Measurements from ENCODE around the gene TLN1.

TLN1 gene

DNA sequence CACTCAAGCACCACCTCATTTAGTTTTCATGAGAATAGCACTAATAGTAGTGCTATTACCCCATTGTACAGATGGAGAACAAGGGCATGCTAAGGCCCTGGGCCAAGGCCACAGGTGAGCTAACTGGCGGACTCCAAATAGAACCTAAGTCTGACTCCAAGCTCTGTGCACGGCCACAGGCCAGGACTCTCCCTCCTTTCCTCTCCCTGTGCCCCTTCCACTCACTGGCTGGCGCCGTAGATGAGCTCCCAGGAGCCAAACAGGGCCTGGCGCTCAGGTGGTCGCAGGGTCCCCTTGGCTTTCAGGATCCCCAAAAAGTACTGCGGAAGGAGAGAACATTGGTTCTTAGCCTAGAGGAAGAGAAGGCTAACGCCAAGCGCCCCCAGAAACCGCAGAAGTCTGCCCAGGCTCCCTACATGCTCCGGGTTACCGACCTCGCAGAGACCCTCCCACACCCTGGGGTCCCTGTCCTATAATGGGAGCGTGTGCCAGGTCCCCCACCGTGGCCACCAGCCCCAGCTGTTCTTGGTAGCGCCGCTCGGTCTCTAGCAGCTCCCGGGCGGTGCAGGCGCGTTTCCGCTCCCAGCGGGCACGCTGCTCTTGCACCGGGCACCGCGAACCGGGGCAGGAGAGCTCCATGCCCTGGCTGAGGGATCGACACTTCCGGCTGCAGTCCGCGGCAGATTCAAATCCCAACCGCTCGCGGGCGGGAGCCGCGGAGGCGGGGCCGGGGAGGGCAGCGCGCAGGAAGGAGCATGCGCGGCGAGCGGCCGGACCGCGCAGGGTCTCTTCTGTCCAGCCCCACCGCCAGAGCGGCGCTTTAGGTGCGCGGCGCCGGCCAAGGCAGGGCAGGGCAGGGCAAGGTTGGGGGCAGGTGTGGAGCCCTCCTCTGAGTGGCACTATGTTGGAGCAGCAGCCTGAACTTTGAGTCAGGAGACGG, 67.2 kb downstream of the TLN1 start, which contains the start of gene ARHGEF39:
ARHGEF39 (minus strand) TSS at position 665 of the 940 bp plus-strand sequence; CDS start at position 639, 26 bp downstream.
- DNase-seq (ENCODE audit: low spot score): peak; percentile 56

DNA sequence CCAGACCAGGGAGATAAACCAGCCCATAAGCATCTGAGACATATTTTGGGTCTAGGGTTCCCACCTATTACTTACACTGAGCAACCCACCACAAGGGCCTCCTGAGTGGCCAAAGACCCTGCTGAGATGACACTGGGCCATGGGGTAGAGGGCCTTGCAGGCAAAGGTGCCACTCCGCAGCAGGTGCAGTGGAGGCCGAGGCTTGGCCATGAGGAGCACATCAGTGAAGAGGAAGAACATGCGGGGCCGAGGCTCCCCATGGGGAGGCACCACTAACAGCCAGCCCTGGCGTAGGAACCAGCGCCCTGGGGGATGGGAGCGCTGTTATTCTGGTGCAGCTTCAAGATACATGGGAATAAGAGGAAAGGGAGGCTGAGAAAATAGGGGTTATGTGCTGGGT, 69.6 kb downstream of the TLN1 start:
- no peak for DNase-seq (ENCODE audit: low spot score)

DNA sequence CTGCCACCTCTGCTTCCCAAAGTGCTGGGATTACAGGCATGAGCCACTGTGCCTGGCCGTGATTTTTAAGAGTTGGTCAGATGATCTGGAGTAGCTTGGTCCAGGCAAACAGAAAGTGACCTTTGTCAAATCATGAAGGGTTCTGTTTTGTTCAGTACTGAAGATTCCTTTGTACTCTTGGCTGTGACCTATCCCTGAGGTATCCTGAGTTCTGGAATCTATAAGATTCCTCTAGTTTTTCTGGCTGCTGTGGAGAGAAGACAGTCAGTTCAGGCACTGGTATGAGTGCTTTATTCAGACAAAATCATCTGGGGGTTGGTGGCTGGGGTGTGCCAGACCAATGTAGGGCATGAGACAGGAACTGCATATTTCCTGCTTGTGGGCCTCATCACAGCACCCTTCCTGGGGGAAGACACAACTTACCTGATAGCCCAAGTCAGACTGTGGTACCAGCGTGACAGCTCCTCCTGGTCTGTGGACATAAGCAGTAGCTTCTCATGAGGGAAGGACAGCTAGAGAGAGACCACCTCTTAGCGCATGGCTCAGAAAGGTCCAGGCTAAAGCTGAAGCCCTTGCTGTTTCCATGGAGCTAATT, 70.1 kb downstream of the TLN1 start:
- peak; percentile 60 for DNase-seq (ENCODE audit: low spot score)

DNA sequence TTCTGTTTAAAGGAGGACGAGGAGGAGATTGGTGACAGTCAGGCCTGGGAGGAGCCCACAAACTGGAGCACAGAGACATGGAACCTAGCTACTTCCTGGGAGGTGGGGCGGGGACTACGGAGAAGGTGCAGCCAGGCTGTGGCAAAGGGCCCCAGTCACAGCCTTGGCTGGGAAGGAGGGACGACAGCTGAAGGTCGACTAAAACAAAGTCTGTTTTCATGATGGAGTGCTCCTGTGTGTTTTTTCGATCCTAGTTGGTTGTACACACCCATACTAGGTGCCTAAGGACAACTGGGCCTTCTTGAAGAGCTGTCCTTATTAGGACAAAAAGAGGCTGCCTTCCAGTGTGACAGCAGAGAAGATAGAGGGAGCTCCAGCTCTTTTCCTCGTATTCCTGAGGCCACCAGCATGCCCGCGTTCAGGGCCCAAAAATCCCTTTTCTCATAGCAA, 71.0 kb downstream of the TLN1 start:
- no peak for DNase-seq (ENCODE audit: low spot score)

DNA sequence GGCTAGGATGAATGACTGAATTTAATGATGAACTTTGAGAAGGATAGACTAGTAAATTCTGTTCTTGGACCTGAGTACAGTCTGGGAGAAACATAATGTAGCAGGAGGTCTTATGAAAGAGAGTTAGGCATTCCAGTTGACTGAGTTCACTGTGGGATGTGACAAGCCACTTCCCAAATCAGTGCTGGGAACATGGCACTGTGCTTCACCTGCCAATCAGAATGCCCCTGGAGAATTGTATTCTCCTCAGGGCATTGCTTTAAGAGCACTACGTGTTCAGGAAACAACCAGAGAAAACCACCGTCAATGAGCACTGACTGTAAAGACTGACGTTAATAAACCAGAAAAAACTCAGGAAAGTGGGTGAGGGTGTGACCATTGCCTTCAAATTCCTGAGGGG, 72.7 kb downstream of the TLN1 start:
- no peak for DNase-seq (ENCODE audit: low spot score)

DNA sequence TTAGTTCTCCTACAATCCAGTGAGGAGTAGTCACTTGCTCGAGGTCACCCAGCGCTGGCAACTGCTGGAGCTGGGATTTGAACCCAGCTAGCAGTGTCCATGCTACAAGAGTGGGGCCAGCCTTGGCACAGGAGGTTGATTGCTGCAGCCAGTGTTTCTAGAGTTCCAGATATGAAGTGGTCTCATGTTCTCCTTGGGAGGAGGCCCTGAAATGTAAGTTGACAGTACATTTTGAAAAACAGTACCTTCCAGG, 73.1 kb downstream of the TLN1 start:
- DNase-seq (ENCODE audit: low spot score): no peak

DNA sequence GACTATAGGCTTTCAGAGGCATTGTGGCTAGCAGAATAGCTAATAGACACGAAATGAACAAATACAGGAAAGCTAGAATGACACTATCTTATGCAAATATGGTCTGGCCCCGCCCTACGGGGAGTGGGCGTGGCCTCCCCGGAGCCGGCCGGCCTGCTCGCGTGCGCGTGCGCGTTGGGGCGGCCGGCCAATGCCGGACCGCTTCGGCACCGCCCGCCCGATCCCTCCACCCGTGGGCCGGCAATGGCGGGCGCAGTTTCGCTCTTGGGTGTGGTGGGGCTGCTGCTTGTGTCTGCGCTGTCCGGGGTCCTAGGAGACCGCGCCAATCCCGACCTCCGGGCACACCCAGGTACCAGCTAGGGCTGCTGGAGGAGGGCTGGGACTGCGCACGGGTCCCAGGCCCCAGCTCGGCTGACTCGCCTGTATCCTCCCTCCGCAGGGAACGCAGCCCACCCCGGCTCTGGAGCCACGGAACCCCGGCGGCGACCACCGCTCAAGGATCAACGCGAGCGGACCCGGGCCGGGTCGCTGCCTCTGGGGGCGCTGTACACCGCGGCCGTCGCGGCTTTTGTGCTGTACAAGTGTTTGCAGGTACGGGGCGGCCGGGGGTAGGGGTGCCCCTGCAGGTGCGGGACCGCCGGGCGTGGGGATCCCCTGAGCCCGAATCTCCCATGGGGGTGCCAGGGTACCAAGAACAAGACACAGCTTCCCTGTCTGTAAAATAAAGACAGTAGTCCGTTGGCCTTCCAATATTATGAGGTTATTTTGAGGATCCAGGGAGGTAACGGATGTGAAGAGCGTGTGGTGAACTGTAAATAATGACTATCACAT, 73.6 kb downstream of the TLN1 start, which contains the start of gene CCDC107:
CCDC107 (plus strand) TSS at position 156 of the 831 bp plus-strand sequence; CDS start at position 244, 88 bp downstream.
- peak; percentile 81 for DNase-seq (ENCODE audit: low spot score)

DNA sequence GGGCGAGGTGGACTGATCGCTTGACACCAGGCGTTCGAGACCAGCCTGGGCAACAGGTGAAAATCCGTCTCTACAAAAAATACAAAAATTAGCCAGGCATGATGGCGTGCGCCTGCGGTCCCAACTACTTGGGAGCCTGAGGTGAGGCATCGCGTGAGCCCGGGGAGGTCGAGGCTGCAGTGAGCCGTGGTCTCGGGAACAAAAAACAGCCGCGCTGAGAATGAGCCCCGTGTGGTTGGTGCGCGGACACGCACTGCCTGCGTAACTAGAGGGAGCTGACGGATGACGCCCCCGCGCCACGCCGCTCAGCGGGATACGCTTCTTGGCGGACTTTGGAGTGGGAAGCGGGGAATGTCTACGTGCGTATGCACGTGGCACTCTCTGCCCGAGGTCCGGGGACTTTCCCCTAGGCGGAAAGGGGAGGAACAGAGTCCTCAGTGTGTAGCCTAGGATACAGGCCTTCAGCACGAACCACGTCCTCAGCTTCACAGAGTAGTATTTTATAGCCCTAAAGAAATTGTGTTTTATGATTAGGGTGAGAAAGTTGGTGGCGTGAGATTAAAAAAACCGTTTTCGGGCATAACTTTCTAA, 74.4 kb downstream of the TLN1 start, which contains the start of gene RMRP:
RMRP (minus strand) TSS at position 474 of the 591 bp plus-strand sequence.
- peak; percentile 94 for DNase-seq (ENCODE audit: low spot score)

DNA sequence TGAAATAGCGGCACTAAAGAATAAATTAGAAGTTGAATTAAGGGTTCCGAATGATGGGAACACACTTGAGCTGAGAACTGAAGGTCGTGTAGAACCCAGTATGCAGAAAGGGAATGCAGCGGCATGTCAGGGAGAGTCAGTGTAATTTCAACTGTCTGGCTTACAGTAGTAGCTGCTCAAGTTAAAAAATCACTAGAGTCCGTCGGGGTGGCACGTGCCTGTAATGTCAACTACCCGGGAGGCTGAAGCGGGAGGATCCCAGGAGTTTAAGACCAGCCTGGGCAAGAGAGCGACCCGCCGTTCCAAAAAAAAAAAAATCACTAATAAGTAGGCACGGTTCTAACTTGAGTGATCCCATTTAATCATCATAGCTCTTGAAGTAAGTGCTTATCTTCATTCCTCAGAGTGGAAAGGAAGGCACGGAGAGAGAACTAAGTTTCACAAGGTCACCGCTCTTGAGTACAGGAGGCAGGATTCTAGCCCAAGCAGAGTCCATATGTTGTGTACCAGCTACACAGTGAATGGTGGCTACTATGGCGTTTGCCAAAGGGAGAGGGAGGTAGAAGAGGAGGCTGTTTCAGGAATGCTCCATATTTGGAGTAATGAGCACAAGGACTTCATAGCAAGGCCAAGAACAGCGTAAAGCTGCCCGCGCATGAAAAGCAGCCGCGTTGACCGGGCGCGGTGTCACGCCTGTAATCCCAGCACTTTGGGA, 75.0 kb downstream of the TLN1 start:
- no peak for DNase-seq (ENCODE audit: low spot score)

DNA sequence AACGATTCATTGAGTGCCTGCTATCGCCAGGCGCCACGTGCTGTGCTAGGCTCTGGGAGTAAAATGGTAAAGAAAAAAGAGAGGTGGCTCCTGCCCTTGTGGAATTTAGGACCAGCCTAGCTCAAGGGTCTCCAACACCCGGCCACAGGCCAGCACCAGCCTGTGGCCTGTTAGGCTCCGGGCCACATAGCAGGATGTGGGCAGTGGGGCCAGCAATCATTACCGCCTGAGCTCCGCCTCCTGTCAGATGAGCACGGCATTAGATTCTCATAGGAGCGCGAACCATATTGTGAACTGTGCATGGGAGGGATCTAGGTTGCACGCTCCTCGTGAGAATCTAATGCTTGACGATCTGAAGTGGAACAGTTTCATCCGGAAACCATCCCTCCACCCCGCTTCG, 75.6 kb downstream of the TLN1 start:
- DNase-seq (ENCODE audit: low spot score): no peak

DNA sequence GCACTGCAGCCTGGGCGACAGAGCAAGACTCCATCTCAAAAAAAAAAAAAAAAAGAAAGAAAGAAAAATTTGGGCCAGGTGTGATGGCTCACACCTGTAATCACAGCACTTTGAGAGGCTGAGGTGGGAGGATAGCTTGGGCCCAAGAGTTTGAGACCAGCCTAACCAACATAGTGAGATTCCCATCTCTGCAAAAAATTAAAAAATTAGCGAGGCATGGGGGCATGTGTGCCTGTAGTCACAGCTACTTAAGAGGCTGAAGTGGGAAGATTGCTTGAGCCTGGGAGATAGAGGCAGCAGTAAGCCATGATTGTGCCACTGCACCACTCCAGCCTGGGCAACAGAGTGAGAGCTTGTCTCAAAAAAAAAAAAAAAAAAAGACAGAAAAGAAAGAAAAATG, 78.4 kb downstream of the TLN1 start:
- DNase-seq (ENCODE audit: low spot score): no peak

DNA sequence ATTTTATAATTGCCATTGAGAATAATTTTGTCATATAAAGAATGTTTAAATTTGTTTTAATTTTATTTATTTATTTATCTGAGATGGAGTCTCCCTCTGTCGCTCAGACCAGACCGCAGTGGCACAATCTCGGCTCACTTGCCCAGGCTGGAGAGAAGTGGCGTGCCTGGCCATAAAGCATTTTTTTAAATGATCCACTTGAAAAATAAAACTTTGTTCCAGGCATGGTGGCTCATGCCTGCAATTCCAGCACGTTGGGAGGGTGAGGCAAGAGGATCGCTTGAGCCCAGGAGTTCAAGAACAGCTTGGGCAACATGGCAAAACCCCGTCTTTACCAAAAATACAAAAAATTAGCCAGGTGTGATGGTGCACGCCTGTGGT, 79.2 kb downstream of the TLN1 start:
- DNase-seq (ENCODE audit: low spot score): no peak

DNA sequence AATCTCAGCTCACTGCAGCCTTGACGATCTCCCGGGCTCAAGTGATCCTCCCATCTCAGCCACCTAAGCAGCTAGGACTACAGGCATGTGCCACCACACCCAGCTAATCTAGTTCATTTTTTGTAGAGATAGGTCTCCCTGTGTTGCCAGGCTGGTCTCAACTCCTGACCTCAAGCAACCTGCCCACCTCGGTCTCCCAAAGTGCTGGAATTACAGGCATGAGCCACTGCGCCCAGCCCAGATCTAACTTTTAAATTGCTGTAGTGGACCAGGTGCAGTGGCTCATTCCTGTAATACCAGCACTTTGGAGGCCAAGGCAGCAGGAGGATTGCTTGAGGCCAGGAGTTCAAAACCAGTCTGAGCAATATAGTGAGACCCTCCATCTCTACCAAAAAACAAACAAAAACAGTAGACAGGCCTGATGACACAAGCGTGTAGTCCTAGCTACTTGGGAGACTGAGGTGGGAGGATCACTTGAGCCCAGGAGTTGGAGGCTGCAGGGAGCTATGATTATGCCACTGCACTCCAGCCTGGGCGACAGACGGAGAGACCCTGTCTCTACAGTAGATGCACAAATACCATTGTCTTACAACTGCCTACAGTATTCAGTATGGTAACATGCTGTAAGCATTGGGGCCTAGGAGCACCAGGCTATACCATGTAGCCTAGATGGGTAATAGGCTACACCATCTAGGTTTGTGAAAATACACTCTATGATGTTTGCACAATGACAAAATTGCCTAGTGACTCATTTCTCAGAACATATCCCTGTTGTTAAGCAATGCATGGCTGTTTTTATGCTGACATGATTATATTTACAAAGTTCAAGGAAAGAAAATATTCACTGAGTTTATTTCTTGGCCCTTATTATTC, 79.8 kb downstream of the TLN1 start:
- no peak for DNase-seq (ENCODE audit: low spot score)

DNA sequence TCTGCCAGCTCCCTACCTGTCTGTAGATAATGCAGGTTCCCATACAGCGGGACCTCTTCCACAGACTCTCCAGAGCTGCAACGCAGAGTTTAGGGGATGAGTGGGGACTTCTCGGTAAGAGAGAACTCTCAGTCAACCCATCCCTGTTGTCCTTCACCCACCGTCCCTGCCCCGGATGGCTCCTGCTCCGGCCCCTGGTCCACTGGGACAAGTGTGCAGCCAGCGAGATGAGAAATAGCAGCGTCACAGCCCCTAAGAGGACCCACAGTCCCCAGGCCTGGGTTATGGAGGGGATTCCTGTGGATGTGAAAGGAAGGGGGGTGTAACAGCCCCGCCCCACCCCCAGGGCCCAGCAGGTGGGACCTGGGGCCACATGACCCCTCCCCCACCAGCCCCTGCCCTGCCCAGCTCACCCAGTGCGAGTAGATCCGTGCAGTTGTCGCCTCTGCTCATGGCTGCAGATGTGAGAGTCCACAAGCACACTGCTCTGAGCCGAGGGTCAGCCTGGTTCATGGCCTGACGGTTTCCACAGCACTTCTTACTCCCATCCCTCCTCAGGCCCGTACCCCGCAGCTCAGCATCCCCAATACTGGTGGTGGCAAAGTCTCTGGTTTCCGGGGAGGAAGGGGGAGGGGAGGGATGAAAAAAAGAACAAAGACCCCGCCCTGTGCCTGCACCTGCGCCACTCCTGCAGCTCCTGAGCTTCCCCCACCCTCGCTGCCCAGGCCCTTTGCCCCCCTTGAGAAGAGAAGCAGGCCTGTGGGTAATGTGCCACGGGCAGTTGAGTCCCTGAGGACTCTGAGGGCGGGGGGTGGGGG, 81.4 kb downstream of the TLN1 start, which contains the start of gene SIT1:
SIT1 (minus strand) TSS at position 591 of the 818 bp plus-strand sequence; CDS start at position 513, 78 bp downstream.
- DNase-seq (ENCODE audit: low spot score): peak; percentile 45

DNA sequence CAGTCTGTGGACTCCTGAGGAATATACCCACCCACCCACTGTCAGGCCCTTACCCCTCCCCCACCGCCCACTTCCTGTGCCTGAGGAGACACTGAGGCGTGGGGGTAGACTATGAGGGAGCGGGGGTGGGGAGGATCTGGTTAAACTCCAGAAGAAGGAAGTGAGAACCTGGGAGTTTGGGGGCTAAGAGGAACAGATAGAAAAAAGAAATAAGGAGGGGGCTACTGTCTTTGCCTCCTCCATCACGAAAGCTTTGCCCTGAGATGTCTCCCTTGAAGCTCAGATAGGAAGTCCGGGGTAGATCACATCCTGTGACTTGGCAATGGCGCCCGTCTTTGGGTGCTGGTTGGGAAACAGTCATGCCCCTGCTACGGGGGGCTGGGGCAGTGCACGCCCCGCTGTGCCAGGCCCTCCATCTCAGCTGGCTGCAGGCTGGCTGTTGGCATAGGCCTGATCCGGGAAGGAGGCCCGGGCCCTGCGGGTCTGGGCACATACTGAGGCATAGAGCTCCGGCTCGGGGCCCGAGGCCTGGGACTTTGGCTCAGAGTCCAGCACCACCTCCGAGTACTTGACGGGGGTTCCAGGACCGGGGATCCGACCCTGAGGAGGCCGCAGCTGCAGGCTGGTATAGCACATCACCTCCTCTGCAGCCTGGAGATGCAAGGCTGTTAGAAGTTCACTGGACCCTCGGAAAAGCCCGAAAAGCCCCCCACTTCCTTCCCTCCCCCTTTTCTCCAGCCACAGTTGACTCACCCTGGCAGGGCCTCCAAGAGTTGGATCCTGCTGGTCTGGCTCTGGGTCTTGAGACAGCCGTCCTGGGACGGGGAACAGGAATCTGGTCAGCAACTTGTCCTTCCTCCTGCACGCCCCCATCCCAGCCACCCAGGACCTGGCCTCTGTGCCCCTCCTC, 82.3 kb downstream of the TLN1 start:
- peak; percentile 55 for DNase-seq (ENCODE audit: low spot score)
